ENCODE results near the gene MVB12B. TPM values are rescaled to one million over a fixed set of nuclear protein-coding genes. Genes with fewer than 3 reads are reported as not detected.

Gene MVB12B
- total RNA-seq, 4 donors from 2014 or later = 27.2 to 36.9 (median 33.2) TPM

DNA sequence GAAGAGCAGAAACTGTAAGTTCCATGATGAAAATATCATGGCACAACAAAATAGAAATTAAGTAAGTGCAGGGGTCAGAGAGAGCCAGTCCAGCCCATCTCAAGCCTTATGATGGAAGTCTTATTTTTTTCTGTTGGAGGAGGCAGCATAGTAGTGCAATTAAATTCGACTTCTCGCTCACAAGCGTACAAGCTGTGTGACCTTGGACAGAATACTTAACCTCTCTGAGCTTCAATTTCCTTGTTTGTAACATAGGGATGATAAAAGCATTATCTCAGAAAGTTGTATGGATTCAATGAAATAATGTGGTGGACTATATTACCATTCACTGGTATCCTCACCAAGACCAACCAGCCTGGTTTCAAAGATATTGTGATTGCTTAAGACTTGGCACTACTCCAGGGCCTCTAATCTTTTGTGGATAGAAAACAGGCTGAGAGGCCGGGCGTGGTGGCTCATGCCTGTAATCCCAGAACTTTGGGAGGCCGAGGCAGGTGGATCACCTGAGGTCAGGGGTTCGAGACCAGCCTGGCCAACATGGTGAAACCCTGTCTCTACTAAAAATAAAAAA, 26.8 kb upstream of the MVB12B start:
- Histone ChIP-seq H3K27me3 (no peaks in the 10 kb centered on the region), H3K4me3 (no peak overlapping the region), H3K27ac (no peak overlapping the region), H3K36me3 (no peaks in the 10 kb centered on the region), H3K9me3 (no peaks in the 10 kb centered on the region), H3K4me1 (peaks cover 0 to 13% (median 3%) of the 10 kb centered on the region in 4 donors)
- WGBS, 2 donors = 92 to 97% methylated on average over 7 of the region's 7 CpGs
- TF ChIP-seq, protein P1, sequence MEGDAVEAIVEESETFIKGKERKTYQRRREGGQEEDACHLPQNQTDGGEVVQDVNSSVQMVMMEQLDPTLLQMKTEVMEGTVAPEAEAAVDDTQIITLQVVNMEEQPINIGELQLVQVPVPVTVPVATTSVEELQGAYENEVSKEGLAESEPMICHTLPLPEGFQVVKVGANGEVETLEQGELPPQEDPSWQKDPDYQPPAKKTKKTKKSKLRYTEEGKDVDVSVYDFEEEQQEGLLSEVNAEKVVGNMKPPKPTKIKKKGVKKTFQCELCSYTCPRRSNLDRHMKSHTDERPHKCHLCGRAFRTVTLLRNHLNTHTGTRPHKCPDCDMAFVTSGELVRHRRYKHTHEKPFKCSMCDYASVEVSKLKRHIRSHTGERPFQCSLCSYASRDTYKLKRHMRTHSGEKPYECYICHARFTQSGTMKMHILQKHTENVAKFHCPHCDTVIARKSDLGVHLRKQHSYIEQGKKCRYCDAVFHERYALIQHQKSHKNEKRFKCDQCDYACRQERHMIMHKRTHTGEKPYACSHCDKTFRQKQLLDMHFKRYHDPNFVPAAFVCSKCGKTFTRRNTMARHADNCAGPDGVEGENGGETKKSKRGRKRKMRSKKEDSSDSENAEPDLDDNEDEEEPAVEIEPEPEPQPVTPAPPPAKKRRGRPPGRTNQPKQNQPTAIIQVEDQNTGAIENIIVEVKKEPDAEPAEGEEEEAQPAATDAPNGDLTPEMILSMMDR (IDR thresholded peaks at IDR 0.05) = no peak
- no peak for TF ChIP-seq POLR2A (IDR thresholded peaks at IDR 0.05)
- no peak for TF ChIP-seq EP300 (IDR thresholded peaks at IDR 0.05)
- DNase-seq (ENCODE audit: low spot score in 2 of 2) = peak in 1 of 2 donors; percentile 42

DNA sequence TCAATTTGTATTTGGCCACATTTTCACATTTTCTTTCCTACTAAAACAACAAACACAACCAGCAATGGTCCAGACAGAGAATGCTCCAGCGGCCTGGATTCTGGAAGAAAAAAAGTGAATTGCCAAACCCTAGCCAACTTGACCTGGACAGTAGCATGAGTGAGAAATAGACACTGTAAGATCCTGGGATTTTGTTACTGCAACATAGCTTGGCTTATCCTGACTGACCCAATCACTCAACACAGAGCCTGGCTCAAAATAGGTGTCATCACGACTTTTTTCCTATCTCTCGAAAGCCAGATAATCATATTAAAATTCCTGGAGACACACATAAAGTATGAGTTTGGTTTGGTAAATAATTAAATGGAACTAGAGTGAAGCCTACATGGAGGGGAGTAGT, 25.4 kb upstream of the MVB12B start:
- Histone ChIP-seq H3K27me3 (no peaks in the 10 kb centered on the region), H3K36me3 (no peaks in the 10 kb centered on the region), H3K4me3 (no peak overlapping the region), H3K27ac (no peak overlapping the region), H3K4me1 (peaks cover 0 to 13% (median 3%) of the 10 kb centered on the region in 4 donors), H3K9me3 (no peaks in the 10 kb centered on the region)
- no peak for DNase-seq (ENCODE audit: low spot score in 2 of 2)
- no peak for TF ChIP-seq POLR2A (IDR thresholded peaks at IDR 0.05)
- TF ChIP-seq, protein P1 (IDR thresholded peaks at IDR 0.05) = no peak
- no peak for TF ChIP-seq EP300 (IDR thresholded peaks at IDR 0.05)
- 97 to 99% methylated on average over 3 of the region's 3 CpGs for WGBS, 2 donors

DNA sequence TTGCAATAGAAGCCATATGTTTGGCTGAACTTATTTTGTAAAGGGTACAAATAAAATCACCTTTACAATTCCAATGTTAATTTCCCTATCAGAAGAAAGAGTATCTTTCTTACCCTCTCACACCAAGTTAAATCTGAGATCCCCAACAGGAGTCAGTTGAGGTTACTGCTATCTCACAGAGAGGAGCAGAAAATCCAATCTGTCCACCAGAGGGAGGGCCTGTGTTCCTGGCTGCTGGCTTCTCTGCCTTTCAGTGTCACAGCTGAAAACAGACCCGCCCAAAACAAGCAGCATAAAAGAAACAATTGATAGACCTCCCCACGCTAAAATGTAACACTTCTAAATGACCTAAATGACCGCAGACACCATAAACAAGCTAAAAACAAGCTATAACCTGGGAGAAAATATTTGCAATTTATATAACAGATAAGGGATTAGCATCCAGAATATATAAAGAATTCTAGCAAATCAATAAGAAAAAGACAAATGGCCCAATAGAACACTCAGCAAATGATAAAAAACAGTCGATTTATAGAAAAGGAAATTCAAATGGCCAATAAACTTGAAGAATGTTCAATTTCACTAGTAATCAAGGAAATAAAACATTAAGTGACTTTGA, 24.5 kb upstream of the MVB12B start:
- peak; percentile 23 to 64 for DNase-seq (ENCODE audit: low spot score in 2 of 2)
- Histone ChIP-seq H3K27ac (peak overlapping the region in 1 of 4 donors; percentile 15), H3K9me3 (no peaks in the 10 kb centered on the region), H3K4me1 (peaks cover 0 to 13% (median 3%) of the 10 kb centered on the region in 4 donors), H3K27me3 (no peaks in the 10 kb centered on the region), H3K36me3 (no peaks in the 10 kb centered on the region), H3K4me3 (no peak overlapping the region)
- TF ChIP-seq, protein P1 (IDR thresholded peaks at IDR 0.05) = peak; percentile 43 to 71 (median 53)
- TF ChIP-seq EP300 (IDR thresholded peaks at IDR 0.05) (no peak), POLR2A (IDR thresholded peaks at IDR 0.05) (no peak)
- WGBS, 2 donors = 21 to 25% methylated on average over 4 of the region's 4 CpGs

DNA sequence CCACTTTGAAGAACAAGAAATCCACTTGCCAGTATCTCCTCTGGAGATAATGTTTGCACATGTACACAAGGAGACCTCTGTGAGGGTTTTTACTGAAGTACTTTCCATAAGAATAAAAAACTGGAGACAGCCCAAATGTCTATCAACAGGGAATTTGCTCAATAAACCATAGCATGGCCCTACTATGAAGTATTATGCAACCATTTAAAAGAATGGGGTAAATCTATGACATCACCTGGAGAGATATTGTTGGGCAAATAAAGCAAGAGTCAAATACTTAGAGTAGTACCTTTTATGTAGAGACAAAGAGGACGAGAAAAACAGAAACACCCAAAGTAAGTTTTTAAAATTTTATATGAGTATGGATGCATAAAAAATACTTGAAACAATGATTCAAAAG, 23.9 kb upstream of the MVB12B start:
- WGBS, 2 donors = 94 to 96% methylated on average over 1 of the region's 1 CpG
- TF ChIP-seq, protein P1 (IDR thresholded peaks at IDR 0.05) = no peak
- no peak for TF ChIP-seq POLR2A (IDR thresholded peaks at IDR 0.05)
- no peak for TF ChIP-seq EP300 (IDR thresholded peaks at IDR 0.05)

DNA sequence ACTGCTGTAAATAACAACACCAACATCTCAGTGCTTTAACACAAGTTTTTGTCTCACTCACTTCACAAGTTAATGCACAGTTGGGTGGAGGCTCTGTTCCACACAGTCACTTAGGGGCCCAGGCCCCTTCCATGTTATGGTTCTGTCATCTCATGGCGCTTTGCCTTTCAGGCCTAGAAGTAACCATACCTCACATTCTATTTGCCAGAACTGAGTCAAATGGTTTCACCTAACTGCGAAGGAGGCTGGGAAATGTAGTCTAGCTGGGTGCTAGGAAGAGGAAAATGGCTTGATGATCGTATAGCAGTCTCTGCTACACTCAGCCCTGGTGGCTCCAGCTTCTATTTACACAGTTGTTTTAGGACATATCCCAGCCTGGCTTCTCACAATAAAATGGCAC, 23.1 kb upstream of the MVB12B start:
- H3K4me1 ChIP-seq = peaks cover 0 to 12% (median 2%) of the 10 kb centered on the region in 4 donors
- H3K27ac ChIP-seq = no peak overlapping the region
- no peak overlapping the region for H3K4me3 ChIP-seq
- H3K9me3 ChIP-seq = no peaks in the 10 kb centered on the region
- no peaks in the 10 kb centered on the region for H3K27me3 ChIP-seq
- no peaks in the 10 kb centered on the region for H3K36me3 ChIP-seq
- no peak for DNase-seq (ENCODE audit: low spot score in 2 of 2)
- 88 to 92% methylated on average over 3 of the region's 3 CpGs for WGBS, 2 donors
- TF ChIP-seq, protein P1 (IDR thresholded peaks at IDR 0.05) = no peak
- TF ChIP-seq POLR2A (IDR thresholded peaks at IDR 0.05) (no peak), EP300 (IDR thresholded peaks at IDR 0.05) (no peak)

More for the DNA sequence above, 23.9 kb upstream of the MVB12B start:
- Histone ChIP-seq H3K36me3 (no peaks in the 10 kb centered on the region), H3K27ac (peak overlapping the region in 1 of 4 donors; percentile 15), H3K4me1 (peaks cover 0 to 18% (median 4%) of the 10 kb centered on the region in 4 donors), H3K4me3 (no peak overlapping the region), H3K9me3 (no peaks in the 10 kb centered on the region), H3K27me3 (no peaks in the 10 kb centered on the region)
- no peak for DNase-seq (ENCODE audit: low spot score in 2 of 2)

Data from tibial nerve (tissue), 4 donors.